Ammon's horn (tissue), 1 donor: ENCODE results near the gene SYPL2.
"Not testable (repeated sequence)": the region's sequence is repeated elsewhere in the genome, so short reads cannot be mapped to it uniquely, and the experiment has no call there.

Experiments used
- DNase-seq: peaks from one replicate; pipeline ENCODE4 v3.0.0-alpha.2; 2016; ENCODE audit warnings: low spot score

SYPL2 gene

DNA sequence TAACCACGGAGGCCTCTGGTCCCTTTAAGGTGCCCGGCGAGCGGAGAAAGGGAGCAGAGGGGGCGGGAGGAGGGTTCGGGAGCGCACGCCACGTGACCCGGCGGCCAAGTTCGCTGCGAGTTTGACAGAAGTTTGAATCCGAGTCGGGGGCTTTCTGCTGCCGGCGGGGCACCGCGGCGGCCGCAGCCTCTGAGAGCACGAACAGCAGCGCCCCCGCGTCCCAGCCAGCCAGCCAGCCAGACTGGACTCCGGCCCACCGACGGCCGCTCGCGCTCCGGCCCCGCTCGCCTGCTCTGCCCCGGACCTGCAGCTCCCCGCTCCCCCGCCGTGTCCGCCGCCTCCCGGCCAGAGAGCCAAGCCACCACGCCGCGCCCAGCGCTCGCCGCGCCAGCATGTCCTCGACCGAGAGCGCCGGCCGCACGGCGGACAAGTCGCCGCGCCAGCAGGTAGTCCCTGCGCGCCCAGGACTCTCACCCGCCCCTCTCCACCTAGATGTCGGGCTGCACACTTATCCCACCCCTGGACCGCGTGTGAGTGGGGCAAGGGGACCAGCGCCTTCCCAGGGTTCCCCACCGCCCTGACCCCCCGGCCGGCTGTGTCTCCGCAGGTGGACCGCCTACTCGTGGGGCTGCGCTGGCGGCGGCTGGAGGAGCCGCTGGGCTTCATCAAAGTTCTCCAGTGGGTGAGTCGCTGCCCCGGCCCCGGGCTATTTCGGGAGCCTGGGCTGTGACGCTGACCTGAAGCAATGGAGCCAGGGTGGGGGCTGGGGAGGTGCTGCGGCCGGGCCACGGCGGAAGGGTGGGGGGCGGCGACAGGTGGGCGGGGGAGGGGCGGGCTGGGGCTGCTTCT lies at the start of gene SYPL2:
TSS of gene SYPL2 (plus strand) at position 95 of the 849 bp plus-strand sequence. CDS start at position 393, 298 bp downstream.
- DNase-seq = peak; percentile 47

DNA sequence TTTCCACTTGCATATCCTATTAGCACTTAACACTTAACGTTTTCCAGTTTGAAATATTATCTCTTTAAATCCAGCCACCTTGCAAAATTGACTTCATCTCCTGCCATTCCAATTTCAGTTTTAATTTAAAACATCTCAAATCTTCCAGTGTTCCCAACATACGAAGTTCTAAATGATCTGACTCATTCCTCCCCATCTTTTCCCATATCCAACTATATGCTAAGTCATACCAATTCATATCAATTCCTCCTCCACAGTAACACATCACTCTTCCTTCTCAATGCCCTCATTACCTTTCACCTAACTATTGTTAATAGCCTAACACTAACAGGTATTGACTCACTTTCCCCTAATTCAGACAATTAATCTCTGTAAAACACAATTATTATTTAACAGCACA lies 42.8 kb upstream of the SYPL2 start:
- no peak for DNase-seq

GRCh38 chr1:109425391-109426280 lies 40.7 kb upstream of the SYPL2 start:
- no peak for DNase-seq

GRCh38 chr1:109426281-109427170 lies 39.8 kb upstream of the SYPL2 start, which contains the start of gene PSMA5:
TSS of gene PSMA5 (minus strand) at chr1:109426448. CDS start at chr1:109426330, 118 bp downstream.
- peak; percentile 100 for DNase-seq

DNA sequence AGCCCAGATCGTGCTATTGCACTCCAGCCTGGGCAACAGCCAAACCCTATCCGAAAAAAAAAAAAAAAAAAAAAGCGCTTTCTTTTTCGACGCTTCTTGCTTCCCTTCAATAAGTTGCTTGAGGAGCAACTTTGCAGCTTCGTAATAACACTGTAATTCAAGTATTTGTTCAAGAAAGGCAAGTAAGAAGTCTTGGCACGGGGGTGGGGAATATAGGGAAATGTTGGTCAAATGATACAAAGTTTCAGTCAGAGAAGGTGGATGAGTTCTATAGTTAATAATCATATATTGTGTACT lies 39.2 kb upstream of the SYPL2 start:
- no peak for DNase-seq

GRCh38 chr1:109432336-109432735 lies 34.0 kb upstream of the SYPL2 start:
- DNase-seq = peak; percentile 24

DNA sequence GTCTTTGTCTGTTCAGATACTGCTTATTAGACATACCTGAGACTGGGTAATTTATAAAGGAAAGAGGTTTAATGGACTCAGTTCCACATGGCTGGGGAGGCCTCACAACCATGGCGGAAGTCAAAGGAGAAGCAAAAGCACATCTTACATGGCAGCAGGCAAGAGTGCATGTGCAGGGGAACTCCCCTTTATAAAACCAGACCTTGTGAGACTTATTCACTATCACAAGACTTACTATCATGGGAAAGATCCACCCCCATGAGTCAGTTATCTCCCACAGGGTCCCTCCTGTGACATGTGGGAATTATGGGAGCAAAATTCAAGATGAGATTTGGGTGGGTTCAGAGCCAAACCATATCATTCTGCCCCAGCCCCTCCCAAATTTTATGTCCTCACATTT lies 33.0 kb upstream of the SYPL2 start:
- DNase-seq = no peak

GRCh38 chr1:109434484-109434883 lies 31.9 kb upstream of the SYPL2 start:
- DNase-seq = no peak

- DNase-seq = no peak
These were observed 27.5 kb upstream of the SYPL2 start for GRCh38 chr1:109438798-109439297.

GRCh38 chr1:109441069-109441468 lies 25.3 kb upstream of the SYPL2 start:
- no peak for DNase-seq

- DNase-seq = no peak
These were observed 22.9 kb upstream of the SYPL2 start for GRCh38 chr1:109443476-109443875.

DNA sequence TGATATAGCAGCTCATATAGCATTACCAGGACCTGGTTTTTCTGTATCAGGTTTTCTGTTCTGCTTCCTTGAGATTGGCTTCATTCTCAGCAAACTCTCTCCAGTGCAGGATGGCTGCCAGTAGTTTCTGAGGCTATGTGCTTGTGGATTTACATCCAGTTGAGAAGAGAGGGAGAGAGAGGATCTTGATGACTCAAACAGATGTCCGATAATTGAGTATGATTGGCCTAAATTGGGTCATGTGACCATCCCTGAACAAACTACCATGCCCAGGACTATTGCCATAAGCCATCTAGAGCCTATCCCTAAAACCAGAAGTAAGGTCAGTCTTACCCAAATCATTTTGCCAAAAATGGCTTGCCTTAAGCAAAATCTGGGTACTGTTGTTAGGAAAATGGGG lies 22.0 kb upstream of the SYPL2 start:
- no peak for DNase-seq

DNA sequence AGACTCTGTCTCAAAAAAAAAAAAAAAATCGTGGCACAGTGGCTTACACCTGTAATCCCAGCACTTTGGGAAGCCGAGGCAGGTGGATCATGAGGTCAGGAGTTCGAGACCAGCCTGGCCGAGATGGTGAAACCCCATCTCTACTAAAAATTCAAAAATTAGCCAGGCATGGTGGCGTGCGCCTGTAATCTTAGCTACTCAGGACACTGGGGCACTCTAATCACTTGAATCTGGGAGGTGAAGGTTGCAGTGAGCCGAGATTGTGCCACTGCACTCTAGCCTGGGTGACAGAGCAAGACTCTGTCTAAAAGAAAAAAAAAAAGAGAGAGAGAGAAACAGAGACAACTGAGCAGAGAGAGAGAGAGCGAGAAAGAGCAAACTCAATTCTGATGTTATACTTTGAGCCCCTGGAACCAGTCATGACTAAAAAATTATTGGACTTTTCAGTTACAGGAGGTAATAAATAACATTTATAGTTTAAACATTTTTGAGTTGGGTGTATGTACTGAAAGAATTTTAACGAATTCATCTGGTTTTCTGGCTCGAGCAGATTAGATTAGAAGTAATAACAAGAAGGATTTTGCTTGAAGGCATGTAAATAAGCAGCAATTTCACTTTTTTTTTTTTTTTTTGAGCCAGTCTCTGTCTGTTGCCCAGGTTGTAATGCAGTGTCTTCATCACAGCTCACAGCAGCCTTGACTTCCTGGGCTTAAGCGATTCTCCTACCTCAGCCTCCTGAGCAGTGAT lies 20.2 kb upstream of the SYPL2 start:
- DNase-seq = not testable (repeated sequence)

DNA sequence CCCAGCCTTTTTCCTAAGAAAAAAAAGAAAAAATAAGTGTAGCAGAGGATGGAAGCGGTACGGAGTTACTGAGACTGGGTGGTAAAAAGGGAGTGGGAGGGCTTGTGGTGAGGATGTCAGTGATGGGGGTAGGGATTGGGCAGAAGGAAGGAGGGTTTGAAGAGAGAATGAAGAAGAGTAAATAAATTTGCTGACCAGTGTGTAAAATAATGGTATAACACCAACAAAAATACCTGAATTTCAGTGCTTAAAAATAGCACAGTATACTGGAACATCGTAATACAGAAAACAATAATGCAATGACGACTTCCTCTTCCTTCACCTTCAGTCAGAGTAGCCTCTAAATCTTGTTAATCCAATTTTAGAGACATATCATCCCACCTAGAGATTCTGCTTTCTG lies 18.8 kb upstream of the SYPL2 start:
- no peak for DNase-seq

DNA sequence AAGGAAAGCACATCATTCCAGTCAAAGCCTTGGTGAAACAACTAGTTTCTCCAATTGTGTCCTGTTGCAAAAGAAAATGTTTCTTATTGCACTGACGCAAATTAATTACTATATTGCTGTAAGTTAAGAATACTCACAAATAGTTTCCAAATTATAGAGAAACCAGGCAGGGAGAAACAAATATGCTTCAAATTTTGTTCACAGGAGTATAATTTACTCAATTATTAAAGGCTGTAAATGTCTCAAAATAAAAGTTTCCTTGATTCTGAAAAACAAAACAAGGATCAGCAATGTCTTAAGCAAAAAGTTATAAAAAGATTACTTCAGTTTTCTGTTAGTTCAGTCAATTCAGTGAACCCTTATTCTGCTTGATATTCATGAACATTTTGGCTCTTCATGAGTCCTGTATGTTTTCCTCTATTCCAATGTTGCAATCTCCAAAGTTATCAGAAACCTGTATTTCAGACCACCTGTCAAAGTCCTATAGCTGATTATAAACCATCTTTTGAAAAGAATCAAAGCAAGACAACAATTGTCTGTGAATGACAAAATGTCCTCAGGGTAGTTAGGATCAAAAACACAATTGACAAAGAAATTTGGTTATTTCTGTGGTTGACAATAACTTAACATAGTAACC lies 11.7 kb upstream of the SYPL2 start:
- no peak for DNase-seq

DNA sequence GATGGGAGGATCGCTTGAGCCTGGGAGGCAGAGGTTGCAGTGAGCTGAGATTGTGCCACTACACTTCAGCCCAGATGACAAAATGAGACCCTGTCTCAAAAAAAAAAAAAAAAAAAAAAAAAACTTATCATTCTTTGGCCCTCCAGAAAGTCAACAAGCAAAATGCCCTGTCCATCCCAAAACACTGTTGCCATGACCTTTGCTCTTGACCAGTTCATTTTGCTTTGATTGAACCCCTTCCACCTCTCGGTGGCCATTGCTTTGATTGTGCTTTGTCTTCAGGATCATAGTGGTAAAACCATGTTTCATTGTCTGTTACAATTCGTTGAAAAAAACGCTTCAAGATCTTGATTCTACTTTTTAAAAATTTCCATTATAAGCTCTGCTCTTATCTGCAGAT lies 8.5 kb upstream of the SYPL2 start:
- no peak for DNase-seq

- DNase-seq = no peak
These were observed 258 bp upstream of the SYPL2 start for GRCh38 chr1:109466125-109466451.

DNA sequence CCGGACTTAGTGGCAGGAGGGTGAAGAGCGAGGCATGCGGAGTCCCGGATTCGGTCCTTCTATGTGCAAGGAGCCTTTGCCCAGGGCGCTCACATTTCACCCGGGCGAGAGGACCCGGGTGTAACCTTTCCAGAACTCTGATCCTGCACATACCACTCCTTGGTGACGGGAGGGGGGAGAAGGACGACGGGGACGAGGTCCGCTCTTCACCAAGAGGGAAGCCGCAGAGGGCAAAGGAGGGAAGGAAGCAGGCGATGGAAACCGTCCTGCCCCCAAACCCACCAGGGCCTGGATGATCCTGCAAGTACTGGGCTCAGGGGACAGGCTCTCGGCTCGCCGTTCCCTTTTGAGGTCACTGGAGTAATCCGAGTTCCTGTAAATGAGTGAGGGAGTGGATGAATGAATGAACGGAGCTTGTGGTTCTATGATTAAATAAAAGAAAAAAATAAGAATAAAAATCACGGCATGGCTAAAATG lies 993 bp downstream of the SYPL2 start:
- DNase-seq = no peak

DNA sequence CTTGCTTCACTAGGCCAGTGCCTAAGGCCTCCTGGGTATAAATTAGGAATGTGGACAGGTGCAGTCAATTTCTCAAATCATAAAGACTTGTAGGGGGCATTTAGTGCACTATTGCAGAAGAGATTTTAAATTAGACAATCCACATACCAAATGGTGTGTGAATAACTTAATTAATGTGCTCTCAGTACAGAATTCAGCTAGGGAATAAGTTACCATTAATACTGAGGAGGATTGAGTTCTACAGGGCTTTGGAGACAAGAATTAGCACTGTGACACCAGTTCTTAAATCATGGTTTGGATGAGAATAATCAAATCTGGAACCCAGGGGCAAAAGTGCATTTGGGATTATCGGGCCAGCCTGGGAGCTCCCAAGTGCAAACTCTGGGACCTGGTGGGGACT lies 1.7 kb downstream of the SYPL2 start:
- DNase-seq = no peak

- DNase-seq = no peak
These were observed 2.6 kb downstream of the SYPL2 start for GRCh38 chr1:109468903-109469302.

DNA sequence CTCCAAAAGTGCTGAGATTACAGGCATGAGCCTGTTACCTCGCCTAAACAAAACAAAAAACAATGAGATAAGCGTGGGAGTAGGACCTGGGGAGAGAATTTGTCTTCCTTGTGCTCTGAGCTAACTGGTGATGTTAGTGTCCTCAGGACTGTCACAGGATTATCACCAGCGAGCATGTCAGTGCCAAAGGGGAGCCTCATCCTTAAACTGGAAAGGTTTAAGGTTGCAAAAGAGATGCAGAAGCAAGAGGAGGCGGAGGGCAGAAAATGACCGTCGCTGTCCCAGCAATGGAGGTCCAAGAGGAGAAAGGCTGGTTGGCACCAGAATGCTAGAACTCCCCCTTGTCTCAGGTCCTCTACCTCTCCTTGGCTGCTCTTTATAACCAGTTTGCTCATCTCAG lies 3.9 kb downstream of the SYPL2 start:
- no peak for DNase-seq
